Immature natural killer cell (primary cell): ENCODE measurements around the gene STX18. TPM values are rescaled to one million over a fixed set of nuclear protein-coding genes. Genes with fewer than 3 reads are reported as not detected.
A peak's percentile ranks its signal among the peaks of the same experiment; 100 is the strongest.
"Not testable (repeated sequence)": the region's sequence is repeated elsewhere in the genome, so short reads cannot be mapped to it uniquely, and the experiment has no call there.

Source experiments
- DNase-seq, 3 donors: peaks; one replicate each; pipeline ENCODE4 v3.0.0; 2022; ENCODE audit warnings: mixed read lengths in 1 of 3
- H3K27ac Mint-ChIP-seq, 6 donors: one replicate each; pipeline ENCODE4 v1.8.0; 2020; ENCODE audit warnings: mixed read lengths in 6 of 6, mild to moderate bottlenecking in 5 of 6, inconsistent platforms in 4 of 6, moderate library complexity in 3 of 6
- H3K27me3 Mint-ChIP-seq, 3 donors: one replicate each; pipeline ENCODE4 v1.8.0; 2020 to 2021; ENCODE audit warnings: low read depth in 3 of 3, mild to moderate bottlenecking in 3 of 3, mixed read lengths in 3 of 3, moderate library complexity in 3 of 3, inconsistent platforms in 1 of 3
- H3K36me3 Mint-ChIP-seq, 3 donors: one replicate each; pipeline ENCODE4 v1.8.0; 2020; ENCODE audit warnings: mixed read lengths in 3 of 3, inconsistent platforms in 2 of 3, mild to moderate bottlenecking in 2 of 3
- H3K4me1 Mint-ChIP-seq, 2 donors: one replicate each; pipeline ENCODE4 v1.8.0; 2020; ENCODE audit warnings: inconsistent platforms in 2 of 2, mild to moderate bottlenecking in 2 of 2, mixed read lengths in 2 of 2, moderate library complexity in 1 of 2
- H3K4me3 Mint-ChIP-seq, 5 donors: one replicate each; pipeline ENCODE4 v1.8.0; 2020; ENCODE audit warnings: mild to moderate bottlenecking in 5 of 5, mixed read lengths in 5 of 5, inconsistent platforms in 3 of 5, moderate library complexity in 3 of 5
- H3K9me3 Mint-ChIP-seq, 6 donors: one replicate each; pipeline ENCODE4 v1.8.0; 2020; ENCODE audit warnings: mild to moderate bottlenecking in 6 of 6, mixed read lengths in 6 of 6, inconsistent platforms in 4 of 6, moderate library complexity in 3 of 6
- polyA plus RNA-seq, 3 donors: library from polyadenylated mRNA; unstranded; fragments of 300-500 nt; fragmentation: Illumina TruSeq; gene quantifications; one replicate each; pipeline ENCODE4 v1.2.3, GENCODE V29; 2021

The STX18 gene
- polyA plus RNA-seq, 3 donors from 2014 or later = 22.5 to 26.6 (median 23.3) TPM

DNA sequence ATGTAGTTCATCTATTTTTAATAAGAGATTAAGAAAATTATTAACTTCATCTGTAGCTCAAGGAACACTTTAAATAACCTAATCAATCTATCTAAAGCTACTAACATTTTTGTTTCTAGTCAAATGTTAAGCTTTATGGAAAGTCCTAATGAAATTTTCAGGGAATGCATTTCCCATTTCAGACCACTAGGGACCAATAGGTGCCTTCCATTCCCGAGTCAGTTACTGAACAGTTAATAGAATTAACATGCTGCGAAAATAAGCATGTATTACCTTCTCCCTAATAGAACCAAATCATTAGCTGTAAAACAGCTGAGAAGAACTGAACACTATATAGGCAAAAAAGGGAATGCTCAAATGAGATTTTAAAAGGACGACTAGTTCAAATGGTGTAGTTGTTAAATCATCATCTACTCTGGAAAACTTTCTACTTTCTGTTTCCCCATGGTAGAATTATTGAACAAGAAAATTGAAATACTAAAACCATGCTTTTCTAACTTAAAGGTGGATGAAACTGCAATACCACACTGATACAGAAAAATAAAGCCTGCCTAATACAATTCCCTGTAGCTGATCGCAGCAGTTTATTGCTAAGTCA, 22.5 kb downstream of the STX18 start:
- no peaks in the 10 kb centered on the region for H3K36me3 Mint-ChIP-seq
- peaks cover 0 to 1% (median 0%) of the 10 kb centered on the region in 6 donors for H3K9me3 Mint-ChIP-seq
- no peaks in the 10 kb centered on the region for H3K27me3 Mint-ChIP-seq
- no peak overlapping the region for H3K4me3 Mint-ChIP-seq
- H3K4me1 Mint-ChIP-seq = peaks cover 36 to 56% of the 10 kb centered on the region in 2 donors
- no peak overlapping the region for H3K27ac Mint-ChIP-seq
- DNase-seq = no peak

DNA sequence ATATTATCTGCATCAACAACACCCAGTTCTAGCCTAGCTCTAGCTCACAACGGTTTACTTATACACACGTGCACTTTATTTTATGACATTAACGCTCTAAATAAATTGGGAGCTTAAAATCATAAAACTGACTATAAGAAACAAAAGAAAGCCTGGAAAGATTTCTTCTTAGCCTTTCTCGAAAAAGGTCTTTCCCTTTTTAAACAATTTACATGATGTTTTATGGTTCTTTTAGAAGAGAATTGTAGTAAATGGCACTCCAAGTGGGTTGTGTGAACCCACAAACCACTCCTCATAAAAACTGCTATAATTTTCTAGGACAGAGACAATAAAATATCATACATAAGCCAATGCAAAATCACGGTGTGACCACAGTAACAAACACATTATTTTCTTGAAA, 23.1 kb downstream of the STX18 start:
- no peaks in the 10 kb centered on the region for H3K36me3 Mint-ChIP-seq
- DNase-seq = no peak
- H3K9me3 Mint-ChIP-seq = peaks cover 0 to 1% (median 0%) of the 10 kb centered on the region in 6 donors
- peaks cover 30 to 50% of the 10 kb centered on the region in 2 donors for H3K4me1 Mint-ChIP-seq
- no peaks in the 10 kb centered on the region for H3K27me3 Mint-ChIP-seq
- no peak overlapping the region for H3K4me3 Mint-ChIP-seq
- H3K27ac Mint-ChIP-seq = no peak overlapping the region

DNA sequence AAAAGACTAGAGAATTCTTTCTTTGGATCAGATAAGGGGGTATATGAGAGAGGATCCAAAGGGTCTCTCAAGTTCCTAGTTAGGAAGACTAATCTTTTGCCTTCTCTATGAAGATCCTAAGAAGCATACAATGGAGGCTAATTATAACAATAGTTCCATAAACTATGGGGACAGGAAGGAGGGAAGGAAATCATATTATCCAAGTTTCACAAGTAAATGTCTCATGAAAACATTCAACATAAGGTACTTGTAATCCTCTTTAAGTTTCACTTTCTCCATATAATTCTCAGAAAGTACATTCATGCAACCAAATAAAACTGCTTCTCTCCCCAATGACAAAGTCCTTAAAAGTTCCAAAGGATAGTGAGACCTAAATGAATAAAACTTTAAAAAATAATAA, 27.1 kb downstream of the STX18 start:
- no peak for DNase-seq
- Mint-ChIP-seq H3K36me3 (peaks cover 1 to 9% (median 3%) of the 10 kb centered on the region in 3 donors), H3K27me3 (no peaks in the 10 kb centered on the region), H3K4me1 (peaks cover 23 to 33% of the 10 kb centered on the region in 2 donors), H3K9me3 (no peaks in the 10 kb centered on the region), H3K27ac (no peak overlapping the region), H3K4me3 (no peak overlapping the region)

DNA sequence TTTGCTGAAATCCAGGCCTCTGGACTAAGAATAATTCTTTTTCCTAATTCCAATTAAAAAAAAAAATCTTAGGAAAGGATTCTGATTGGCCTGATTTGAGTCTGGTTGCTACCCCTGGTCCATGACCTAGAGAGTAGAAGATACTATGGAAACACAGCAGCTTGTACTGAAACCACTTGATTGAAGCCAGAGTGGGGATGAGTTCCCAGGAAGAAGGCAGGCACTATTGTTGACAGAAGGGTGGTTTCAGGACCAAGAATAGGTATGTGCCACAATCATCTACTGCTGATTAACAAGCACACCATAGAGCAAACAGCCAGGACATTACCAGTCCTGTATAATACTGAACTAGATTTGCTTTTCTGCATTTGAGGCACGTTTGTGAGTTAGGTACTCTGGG, 29.6 kb downstream of the STX18 start:
- peaks cover 3 to 16% (median 5%) of the 10 kb centered on the region in 3 donors for H3K36me3 Mint-ChIP-seq
- H3K4me3 Mint-ChIP-seq = no peak overlapping the region

DNA sequence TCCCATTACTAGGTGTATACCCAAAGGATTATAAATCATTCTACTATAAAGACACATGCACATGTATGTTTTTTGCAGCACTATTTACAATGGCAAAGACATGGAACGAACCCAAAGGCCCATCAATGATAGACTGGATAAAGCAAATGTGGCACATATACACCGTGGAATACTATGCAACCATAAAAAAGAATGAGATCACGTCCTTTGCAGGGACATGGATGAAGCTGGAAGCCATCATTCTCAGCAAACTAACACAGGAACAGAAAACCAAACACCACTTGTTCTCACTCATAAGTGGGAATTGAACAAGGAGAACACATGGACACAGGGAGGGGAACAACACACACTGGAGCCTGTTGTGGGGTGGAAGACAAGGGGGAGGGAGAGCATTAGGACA, 31.2 kb downstream of the STX18 start:
- H3K4me3 Mint-ChIP-seq, H3K4me1 Mint-ChIP-seq, H3K27ac Mint-ChIP-seq, H3K27me3 Mint-ChIP-seq, DNase-seq, H3K9me3 Mint-ChIP-seq: not testable (repeated sequence)
- peaks cover 3 to 23% (median 5%) of the 10 kb centered on the region in 3 donors for H3K36me3 Mint-ChIP-seq

More for the DNA sequence above, 29.6 kb downstream of the STX18 start:
- no peaks in the 10 kb centered on the region for H3K9me3 Mint-ChIP-seq
- no peak overlapping the region for H3K27ac Mint-ChIP-seq
- H3K27me3 Mint-ChIP-seq = no peaks in the 10 kb centered on the region
- no peak for DNase-seq
- peaks cover 5 to 11% of the 10 kb centered on the region in 2 donors for H3K4me1 Mint-ChIP-seq

DNA sequence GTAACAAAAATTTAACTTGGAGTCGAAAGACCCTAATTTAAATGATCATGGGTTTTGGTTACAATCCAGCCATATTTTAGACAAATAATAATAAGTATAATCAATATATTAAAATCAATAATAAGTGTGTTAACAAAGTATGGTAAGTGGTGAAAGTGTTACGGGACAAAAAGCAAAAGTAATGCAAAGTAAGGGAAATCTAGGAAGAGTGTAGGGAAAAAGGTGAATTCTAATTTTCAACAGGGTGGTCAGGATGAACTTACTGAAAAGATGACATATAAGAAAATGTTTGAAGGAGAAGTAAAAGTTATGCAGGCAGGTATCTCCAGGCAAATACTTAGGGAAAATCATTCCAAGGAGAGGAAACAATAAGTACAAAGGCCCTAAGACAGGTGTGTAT, 32.3 kb downstream of the STX18 start:
- no peak overlapping the region for H3K27ac Mint-ChIP-seq
- H3K4me3 Mint-ChIP-seq = no peak overlapping the region
- H3K9me3 Mint-ChIP-seq = no peaks in the 10 kb centered on the region
- no peak for DNase-seq
- peaks cover 3 to 23% (median 5%) of the 10 kb centered on the region in 3 donors for H3K36me3 Mint-ChIP-seq
- H3K4me1 Mint-ChIP-seq = peaks cover 0 to 10% of the 10 kb centered on the region in 2 donors
- H3K27me3 Mint-ChIP-seq = no peaks in the 10 kb centered on the region

DNA sequence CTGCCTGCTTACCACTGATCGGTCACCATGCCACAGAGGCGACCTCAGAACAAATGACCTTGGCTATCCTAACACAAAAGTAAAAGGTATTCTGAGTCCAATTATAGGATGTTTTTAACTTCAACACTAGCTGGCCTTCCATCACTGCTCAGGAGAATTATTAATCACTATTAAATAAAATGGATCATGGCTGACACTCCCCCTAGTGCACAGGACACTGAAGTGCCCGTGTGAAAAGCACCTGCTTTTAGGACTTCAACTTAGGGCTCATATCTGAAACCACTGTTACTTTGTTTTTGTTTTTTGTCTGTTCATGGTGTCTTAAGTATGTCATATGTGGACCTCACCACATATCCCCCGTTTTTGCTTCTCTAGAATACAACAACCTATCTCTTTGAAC, 33.9 kb downstream of the STX18 start:
- no peak overlapping the region for H3K4me3 Mint-ChIP-seq
- no peak for DNase-seq
- H3K36me3 Mint-ChIP-seq = peaks cover 0 to 20% (median 5%) of the 10 kb centered on the region in 3 donors
- H3K27ac Mint-ChIP-seq = no peak overlapping the region
- peaks cover 2 to 22% of the 10 kb centered on the region in 2 donors for H3K4me1 Mint-ChIP-seq
- no peaks in the 10 kb centered on the region for H3K9me3 Mint-ChIP-seq
- H3K27me3 Mint-ChIP-seq = no peaks in the 10 kb centered on the region

DNA sequence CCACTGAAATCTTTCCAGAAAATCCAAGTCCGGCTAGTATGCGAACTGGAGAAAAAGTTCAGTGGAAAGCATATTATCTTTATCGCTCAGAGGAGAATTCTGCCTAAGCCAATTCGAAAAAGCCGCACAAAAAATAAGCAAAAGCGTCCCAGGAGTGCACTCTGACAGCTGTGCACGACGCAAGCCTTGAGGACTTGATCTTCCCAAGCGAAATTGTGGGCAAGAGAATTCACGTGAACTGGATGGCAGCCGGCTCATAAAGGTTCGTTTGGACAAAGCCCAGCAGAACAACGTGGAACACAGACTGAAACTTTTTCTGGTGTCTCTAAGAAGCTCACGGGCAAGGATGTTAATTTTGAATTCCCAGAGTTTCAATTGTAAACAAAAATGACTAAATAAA, 34.4 kb downstream of the STX18 start:
- DNase-seq = no peak
- Mint-ChIP-seq H3K36me3 (peaks cover 0 to 20% (median 5%) of the 10 kb centered on the region in 3 donors), H3K4me3 (no peak overlapping the region), H3K27ac (no peak overlapping the region), H3K9me3 (no peaks in the 10 kb centered on the region), H3K27me3 (no peaks in the 10 kb centered on the region), H3K4me1 (peaks cover 8 to 27% of the 10 kb centered on the region in 2 donors)

DNA sequence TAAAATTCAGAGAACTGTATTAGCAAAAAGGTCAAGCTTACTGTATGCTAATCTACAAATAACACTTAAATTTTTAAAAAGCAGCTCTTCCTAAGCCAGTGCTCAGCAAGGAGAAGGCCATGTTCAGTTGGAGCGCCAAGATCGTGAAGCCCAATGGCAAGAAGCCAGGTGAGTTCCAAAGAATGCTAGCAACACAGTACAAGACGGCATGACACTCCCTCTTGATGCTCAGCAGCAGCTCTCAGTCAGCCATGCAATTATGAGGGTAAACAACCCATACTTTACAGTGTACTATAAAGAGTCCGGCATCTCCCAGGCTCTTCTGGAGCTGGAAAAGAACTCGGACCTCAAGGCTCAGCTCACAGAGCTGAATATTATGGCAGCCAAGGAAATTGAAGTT, 34.9 kb downstream of the STX18 start:
- H3K9me3 Mint-ChIP-seq = no peaks in the 10 kb centered on the region
- H3K36me3 Mint-ChIP-seq = peaks cover 0 to 20% (median 5%) of the 10 kb centered on the region in 3 donors
- no peak for DNase-seq
- no peak overlapping the region for H3K27ac Mint-ChIP-seq
- peaks cover 11 to 31% of the 10 kb centered on the region in 2 donors for H3K4me1 Mint-ChIP-seq
- no peaks in the 10 kb centered on the region for H3K27me3 Mint-ChIP-seq
- no peak overlapping the region for H3K4me3 Mint-ChIP-seq

DNA sequence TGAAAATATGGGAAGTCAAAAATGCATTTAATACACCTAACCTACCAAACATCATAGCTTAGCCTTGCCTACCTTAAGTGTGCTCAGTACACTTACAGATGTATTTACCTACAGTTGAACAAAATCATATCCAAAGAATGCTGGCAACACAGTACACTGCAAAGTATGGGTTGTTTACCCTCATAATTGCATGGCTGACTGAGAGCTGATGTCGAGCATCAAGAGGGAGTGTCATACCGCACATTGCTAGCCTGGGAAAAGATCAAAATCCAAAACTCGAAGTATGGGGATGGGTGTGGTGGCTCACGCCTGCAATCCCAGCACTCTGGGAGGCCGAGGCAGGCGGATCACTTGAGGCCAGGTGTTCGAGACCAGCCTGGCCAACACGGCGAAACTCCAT, 36.6 kb downstream of the STX18 start:
- Mint-ChIP-seq H3K27ac (peak overlapping the region in 1 of 6 donors; percentile 6), H3K4me1 (peaks cover 11 to 35% of the 10 kb centered on the region in 2 donors), H3K36me3 (peaks cover 0 to 15% (median 5%) of the 10 kb centered on the region in 3 donors)
- H3K27me3 Mint-ChIP-seq, H3K9me3 Mint-ChIP-seq, H3K4me3 Mint-ChIP-seq, DNase-seq: not testable (repeated sequence)

DNA sequence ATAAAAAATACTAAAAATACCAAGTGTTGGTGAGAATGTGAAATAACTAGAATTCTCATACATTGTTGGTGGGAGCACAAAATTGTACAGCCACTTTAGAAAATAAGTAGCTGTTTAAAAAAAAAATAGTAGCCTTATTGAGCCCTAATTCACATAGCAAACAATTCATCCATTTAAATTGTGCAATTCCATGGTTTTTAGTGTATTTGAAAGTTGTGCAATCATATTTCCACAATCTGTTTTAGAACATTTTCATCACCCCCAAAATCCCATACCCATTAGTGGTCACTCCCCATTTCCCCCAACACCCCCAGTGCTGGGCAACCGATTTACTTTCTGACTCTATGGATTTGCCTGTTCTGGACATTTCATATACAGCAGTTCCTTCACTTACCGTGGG, 37.1 kb downstream of the STX18 start:
- peaks cover 11 to 35% of the 10 kb centered on the region in 2 donors for H3K4me1 Mint-ChIP-seq
- DNase-seq = no peak
- no peaks in the 10 kb centered on the region for H3K9me3 Mint-ChIP-seq
- H3K4me3 Mint-ChIP-seq = no peak overlapping the region
- H3K27ac Mint-ChIP-seq = peak overlapping the region in 1 of 6 donors; percentile 6
- H3K27me3 Mint-ChIP-seq = no peaks in the 10 kb centered on the region
- H3K36me3 Mint-ChIP-seq = peaks cover 0 to 14% (median 3%) of the 10 kb centered on the region in 3 donors

DNA sequence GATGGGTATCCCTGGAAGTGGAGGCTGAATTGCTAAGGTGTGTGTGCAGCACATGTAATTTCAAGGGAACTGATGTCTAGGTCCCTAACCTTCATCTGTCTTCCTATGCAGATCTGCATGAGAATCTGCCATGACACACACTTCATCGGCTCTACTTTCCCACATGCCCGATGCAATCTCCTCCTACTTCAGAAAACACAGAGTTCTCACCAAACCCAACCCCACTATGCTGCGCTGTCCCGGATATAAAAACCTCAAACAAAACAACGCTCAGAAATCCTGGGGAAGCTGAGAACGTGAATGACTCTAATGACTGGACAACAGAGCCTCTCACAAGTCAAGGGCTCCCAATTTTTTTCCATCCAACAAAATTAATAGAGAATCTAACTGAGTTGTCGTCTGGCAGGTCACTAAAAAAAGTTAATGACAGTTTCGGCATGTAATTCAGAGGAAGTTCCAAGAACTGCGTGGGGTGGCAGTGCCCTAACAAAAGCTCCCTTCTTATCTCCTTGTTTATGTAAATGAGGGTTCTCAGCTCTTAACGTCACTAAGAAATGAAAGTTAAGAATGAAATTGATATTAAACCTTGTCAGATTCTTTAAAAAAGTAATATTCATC, 39.0 kb downstream of the STX18 start:
- DNase-seq = peak in 1 of 3 donors; percentile 2
- H3K27ac Mint-ChIP-seq = peak overlapping the region; percentile 7 to 83 (median 56)
- no peaks in the 10 kb centered on the region for H3K9me3 Mint-ChIP-seq

DNA sequence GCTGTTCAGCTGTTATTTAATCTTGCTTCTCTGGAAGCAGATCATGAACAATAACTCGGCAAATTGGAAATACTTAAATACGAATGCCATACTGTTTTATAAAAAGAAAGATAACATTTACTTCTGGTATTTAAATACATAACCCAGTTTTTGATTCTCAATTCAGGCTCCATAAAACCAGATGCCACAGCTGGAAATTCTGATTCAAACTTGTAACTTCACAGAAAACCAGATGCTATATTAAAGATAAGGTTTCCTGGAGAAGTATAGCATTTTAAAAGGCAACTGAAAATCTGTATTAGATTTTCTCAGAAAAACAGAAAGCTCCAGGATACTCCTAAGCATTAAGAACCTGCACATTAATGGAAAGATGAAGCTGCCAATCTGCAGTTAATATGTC, 40.2 kb downstream of the STX18 start:
- no peak for DNase-seq
- peaks cover 0 to 4% (median 0%) of the 10 kb centered on the region in 3 donors for H3K36me3 Mint-ChIP-seq
- peak overlapping the region in 1 of 6 donors; percentile 25 for H3K27ac Mint-ChIP-seq

More for the DNA sequence above, 39.0 kb downstream of the STX18 start:
- no peaks in the 10 kb centered on the region for H3K27me3 Mint-ChIP-seq
- H3K4me3 Mint-ChIP-seq = peak overlapping the region; percentile 71 to 87 (median 77)
- peaks cover 11 to 35% of the 10 kb centered on the region in 2 donors for H3K4me1 Mint-ChIP-seq
- H3K36me3 Mint-ChIP-seq = peaks cover 0 to 8% (median 0%) of the 10 kb centered on the region in 3 donors

DNA sequence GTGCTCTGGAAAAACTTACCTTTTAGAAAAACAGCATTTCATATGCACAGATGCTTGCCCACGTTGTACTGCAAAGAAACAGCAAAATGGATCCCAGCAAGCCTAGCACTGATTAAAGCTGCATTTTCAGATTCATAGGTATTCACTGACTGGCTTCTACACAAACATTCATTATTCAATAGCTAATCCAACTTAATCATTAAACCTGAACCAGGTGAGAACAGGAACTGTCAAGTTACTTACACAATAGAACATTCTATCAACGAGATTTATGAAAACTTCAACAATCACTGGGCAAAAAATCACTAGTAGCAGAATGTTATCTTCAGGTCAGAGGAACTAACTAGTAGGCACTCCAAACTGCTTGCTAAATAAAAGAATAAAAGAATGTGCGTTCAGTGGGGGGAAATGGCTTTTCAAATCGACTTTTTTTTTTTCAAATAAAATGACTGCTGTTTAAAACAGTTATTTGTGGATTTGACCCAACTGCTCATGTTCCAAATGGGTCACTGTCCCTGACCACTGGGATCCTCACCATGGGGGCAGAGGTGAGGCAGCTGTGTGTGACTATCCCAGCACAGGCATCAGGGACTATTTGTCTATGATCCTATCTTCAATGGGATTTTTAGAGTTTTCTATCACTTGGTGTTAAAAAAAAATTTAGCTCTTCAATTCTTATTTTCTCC, 42.3 kb downstream of the STX18 start:
- H3K36me3 Mint-ChIP-seq = no peaks in the 10 kb centered on the region
- no peaks in the 10 kb centered on the region for H3K9me3 Mint-ChIP-seq
- H3K27ac Mint-ChIP-seq = no peak overlapping the region
- H3K27me3 Mint-ChIP-seq = no peaks in the 10 kb centered on the region
- DNase-seq = no peak
- no peak overlapping the region for H3K4me3 Mint-ChIP-seq
- H3K4me1 Mint-ChIP-seq = peaks cover 11 to 25% of the 10 kb centered on the region in 2 donors

More for the DNA sequence above, 40.2 kb downstream of the STX18 start:
- H3K4me1 Mint-ChIP-seq = peaks cover 11 to 30% of the 10 kb centered on the region in 2 donors
- no peaks in the 10 kb centered on the region for H3K27me3 Mint-ChIP-seq
- no peak overlapping the region for H3K4me3 Mint-ChIP-seq
- no peaks in the 10 kb centered on the region for H3K9me3 Mint-ChIP-seq
